Measurements from ENCODE around the gene CCDC8. TPM values are rescaled to one million over a fixed set of nuclear protein-coding genes. Genes with fewer than 3 reads are reported as not detected.

The CCDC8 gene
- polyA plus RNA-seq, 1 of the 3 experiments (the other 2 are of a cell fraction), result 0.03 TPM

DNA sequence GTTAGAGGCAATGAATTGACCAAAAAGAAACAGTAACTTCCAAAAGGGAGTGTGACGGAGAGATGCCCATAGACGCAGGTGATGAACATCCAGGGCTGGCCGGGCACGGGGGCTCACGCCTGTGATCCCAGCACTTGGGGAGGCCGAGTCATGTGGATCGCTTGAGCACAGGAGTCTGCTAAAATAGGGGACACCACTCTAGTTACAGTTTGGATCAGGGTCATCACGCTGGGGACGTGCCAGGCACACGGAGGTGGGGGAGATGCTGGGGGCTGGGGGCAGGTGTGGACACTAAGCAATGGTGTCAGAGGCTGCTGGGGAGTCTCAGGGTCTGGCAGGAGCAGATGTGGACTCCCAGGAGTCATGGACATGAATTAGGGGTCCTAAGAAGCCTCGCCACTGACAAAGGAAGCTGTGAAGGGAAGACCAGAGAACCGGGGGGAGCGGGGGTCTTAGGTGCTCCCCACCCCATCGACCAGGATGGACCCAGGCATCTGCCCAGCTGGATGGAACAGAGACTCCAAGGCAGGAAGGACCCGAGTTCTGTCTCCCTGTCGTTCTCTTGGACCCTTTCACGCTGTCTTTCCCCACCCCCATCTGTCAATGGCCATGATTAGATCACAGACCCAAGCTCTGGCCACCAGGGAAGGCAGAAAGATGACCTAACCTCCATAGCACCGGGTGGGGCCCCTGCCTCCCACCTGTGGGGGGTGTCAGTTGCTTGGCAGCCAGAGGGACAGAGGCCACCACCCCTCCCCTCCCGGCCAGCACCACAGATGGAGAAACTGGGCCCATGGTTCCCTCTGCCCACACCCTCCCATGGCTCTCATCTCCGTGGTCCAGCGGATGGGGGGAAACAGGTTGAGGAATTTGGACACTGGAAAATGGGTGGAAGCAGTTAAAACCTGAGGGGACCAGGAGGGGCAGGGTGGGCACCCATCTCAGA, 19.6 kb downstream of the CCDC8 start (continued):
- TF ChIP-seq EZH2phosphoT487 (IDR thresholded peaks at IDR 0.05; ENCODE audit: borderline replicate concordance, low read depth), result no peak
- TF ChIP-seq NFIC (IDR thresholded peaks at IDR 0.05; ENCODE audit: borderline replicate concordance), result no peak
- no peak for TF ChIP-seq TCF12 (IDR thresholded peaks at IDR 0.05)
- no peak for TF ChIP-seq FOSL2 (IDR thresholded peaks at IDR 0.05; ENCODE audit: borderline replicate concordance, low read depth)
- TF ChIP-seq, protein P1, sequence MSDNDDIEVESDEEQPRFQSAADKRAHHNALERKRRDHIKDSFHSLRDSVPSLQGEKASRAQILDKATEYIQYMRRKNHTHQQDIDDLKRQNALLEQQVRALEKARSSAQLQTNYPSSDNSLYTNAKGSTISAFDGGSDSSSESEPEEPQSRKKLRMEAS (IDR thresholded peaks at IDR 0.05; ENCODE audit: low read depth), result no peak

DNA sequence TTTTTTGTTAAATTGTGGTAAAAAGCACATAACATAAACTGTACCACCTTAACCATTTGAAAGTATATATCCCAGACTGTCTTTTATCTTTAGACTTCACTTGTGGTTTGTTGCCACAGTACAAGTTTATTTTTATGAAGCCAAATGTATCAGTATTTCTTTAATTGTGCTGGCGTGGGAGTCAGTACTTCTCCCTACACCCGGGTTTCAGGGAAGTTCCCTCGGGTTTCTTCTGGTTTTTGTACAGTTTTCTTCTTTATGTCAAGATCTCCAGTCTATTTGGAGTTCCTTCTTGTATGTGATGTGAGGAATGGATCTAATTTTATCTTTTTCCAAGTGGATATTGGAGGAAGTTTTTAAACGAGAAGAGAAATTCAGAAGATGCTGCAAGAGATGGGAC, 20.5 kb downstream of the CCDC8 start:
- H3K9ac ChIP-seq, result no peak overlapping the region
- no peaks in the 10 kb centered on the region for H3K79me2 ChIP-seq (ENCODE audit: insufficient read depth)

More for the DNA sequence above, 20.5 kb downstream of the CCDC8 start:
- H3K36me3 ChIP-seq (replicated peaks in 1 of 2; ENCODE audit: control insufficient read depth in 1 of 2, insufficient read depth in 2 of 2, low read length in 1 of 2), result peaks cover 19 to 30% of the 10 kb centered on the region in 2 experiments
- no peak for DNase-seq
- TF ChIP-seq, protein P2, sequence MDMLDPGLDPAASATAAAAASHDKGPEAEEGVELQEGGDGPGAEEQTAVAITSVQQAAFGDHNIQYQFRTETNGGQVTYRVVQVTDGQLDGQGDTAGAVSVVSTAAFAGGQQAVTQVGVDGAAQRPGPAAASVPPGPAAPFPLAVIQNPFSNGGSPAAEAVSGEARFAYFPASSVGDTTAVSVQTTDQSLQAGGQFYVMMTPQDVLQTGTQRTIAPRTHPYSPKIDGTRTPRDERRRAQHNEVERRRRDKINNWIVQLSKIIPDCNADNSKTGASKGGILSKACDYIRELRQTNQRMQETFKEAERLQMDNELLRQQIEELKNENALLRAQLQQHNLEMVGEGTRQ (IDR thresholded peaks at IDR 0.05; ENCODE audit: borderline replicate concordance, low read depth, low read length), result no peak
- TF ChIP-seq, protein P3, sequence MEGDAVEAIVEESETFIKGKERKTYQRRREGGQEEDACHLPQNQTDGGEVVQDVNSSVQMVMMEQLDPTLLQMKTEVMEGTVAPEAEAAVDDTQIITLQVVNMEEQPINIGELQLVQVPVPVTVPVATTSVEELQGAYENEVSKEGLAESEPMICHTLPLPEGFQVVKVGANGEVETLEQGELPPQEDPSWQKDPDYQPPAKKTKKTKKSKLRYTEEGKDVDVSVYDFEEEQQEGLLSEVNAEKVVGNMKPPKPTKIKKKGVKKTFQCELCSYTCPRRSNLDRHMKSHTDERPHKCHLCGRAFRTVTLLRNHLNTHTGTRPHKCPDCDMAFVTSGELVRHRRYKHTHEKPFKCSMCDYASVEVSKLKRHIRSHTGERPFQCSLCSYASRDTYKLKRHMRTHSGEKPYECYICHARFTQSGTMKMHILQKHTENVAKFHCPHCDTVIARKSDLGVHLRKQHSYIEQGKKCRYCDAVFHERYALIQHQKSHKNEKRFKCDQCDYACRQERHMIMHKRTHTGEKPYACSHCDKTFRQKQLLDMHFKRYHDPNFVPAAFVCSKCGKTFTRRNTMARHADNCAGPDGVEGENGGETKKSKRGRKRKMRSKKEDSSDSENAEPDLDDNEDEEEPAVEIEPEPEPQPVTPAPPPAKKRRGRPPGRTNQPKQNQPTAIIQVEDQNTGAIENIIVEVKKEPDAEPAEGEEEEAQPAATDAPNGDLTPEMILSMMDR (IDR thresholded peaks at IDR 0.05), result no peak
- TF ChIP-seq NRF1 (IDR thresholded peaks at IDR 0.05; ENCODE audit: low read depth, low read length), result no peak
- TF ChIP-seq RFX5 (IDR thresholded peaks at IDR 0.05; ENCODE audit: low read length), result no peak
- no peak for TF ChIP-seq TAF1 (IDR thresholded peaks at IDR 0.05; ENCODE audit: borderline replicate concordance, low read depth, low read length)
- TF ChIP-seq NFIC (IDR thresholded peaks at IDR 0.05; ENCODE audit: borderline replicate concordance), result no peak
- TF ChIP-seq TEAD4 (IDR thresholded peaks at IDR 0.05; ENCODE audit: borderline replicate concordance, insufficient read depth), result no peak
- TF ChIP-seq, protein P4, sequence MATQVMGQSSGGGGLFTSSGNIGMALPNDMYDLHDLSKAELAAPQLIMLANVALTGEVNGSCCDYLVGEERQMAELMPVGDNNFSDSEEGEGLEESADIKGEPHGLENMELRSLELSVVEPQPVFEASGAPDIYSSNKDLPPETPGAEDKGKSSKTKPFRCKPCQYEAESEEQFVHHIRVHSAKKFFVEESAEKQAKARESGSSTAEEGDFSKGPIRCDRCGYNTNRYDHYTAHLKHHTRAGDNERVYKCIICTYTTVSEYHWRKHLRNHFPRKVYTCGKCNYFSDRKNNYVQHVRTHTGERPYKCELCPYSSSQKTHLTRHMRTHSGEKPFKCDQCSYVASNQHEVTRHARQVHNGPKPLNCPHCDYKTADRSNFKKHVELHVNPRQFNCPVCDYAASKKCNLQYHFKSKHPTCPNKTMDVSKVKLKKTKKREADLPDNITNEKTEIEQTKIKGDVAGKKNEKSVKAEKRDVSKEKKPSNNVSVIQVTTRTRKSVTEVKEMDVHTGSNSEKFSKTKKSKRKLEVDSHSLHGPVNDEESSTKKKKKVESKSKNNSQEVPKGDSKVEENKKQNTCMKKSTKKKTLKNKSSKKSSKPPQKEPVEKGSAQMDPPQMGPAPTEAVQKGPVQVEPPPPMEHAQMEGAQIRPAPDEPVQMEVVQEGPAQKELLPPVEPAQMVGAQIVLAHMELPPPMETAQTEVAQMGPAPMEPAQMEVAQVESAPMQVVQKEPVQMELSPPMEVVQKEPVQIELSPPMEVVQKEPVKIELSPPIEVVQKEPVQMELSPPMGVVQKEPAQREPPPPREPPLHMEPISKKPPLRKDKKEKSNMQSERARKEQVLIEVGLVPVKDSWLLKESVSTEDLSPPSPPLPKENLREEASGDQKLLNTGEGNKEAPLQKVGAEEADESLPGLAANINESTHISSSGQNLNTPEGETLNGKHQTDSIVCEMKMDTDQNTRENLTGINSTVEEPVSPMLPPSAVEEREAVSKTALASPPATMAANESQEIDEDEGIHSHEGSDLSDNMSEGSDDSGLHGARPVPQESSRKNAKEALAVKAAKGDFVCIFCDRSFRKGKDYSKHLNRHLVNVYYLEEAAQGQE (IDR thresholded peaks at IDR 0.05; ENCODE audit: low read depth, low read length), result no peak
- TF ChIP-seq POLR2AphosphoS5 (IDR thresholded peaks at IDR 0.05; ENCODE audit: low read depth, low read length), result no peak
- no peak for TF ChIP-seq EP300 (IDR thresholded peaks at IDR 0.05; ENCODE audit: borderline replicate concordance in 1 of 2, low read depth in 1 of 2, low read length in 1 of 2)
- no peak for TF ChIP-seq EZH2phosphoT487 (IDR thresholded peaks at IDR 0.05; ENCODE audit: borderline replicate concordance, low read depth)
- TF ChIP-seq, protein P5, sequence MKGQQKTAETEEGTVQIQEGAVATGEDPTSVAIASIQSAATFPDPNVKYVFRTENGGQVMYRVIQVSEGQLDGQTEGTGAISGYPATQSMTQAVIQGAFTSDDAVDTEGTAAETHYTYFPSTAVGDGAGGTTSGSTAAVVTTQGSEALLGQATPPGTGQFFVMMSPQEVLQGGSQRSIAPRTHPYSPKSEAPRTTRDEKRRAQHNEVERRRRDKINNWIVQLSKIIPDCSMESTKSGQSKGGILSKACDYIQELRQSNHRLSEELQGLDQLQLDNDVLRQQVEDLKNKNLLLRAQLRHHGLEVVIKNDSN (IDR thresholded peaks at IDR 0.05; ENCODE audit: borderline replicate concordance, low read depth), result no peak
- TF ChIP-seq RAD21 (IDR thresholded peaks at IDR 0.05; ENCODE audit: low read length), result no peak
- no peaks in the 10 kb centered on the region for H3K9me2 ChIP-seq
- WGBS (ENCODE audit: low lambda C conversion rate), result 79% methylated on average over 4 of the region's 4 CpGs
- H3K4me1 ChIP-seq (ENCODE audit: control insufficient read depth in 1 of 2, insufficient read depth in 2 of 2, low read depth in 1 of 2, low read length in 1 of 2), result no peaks in the 10 kb centered on the region
- ChIA-PET POLR2A (interaction anchor here (1.2 kb wide), 1 partner anchor 10 kb away, joined by 3 read pairs; no protein-coding TSS in a partner anchor), CTCF (interaction anchor here (2.6 to 14.4 kb wide), 3 partner anchors 88 to 121 kb away, joined by 9 to 463 read pairs (median 134); partner anchors contain the start of gene PNMA8A)
- no peaks in the 10 kb centered on the region for H3K9me3 ChIP-seq
- H3K27ac ChIP-seq (ENCODE audit: low read depth in 2 of 2, low read length in 1 of 2), result no peak overlapping the region
- H3K4me2 ChIP-seq, result no peak overlapping the region
- peaks cover 3% of the 10 kb centered on the region for H3F3A ChIP-seq (replicated peaks; ENCODE audit: insufficient read depth)
- no peaks in the 10 kb centered on the region for H4K20me1 ChIP-seq (ENCODE audit: insufficient read depth)
- H3K4me3 ChIP-seq (ENCODE audit: low read depth in 2 of 2, low read length in 1 of 2), result no peak overlapping the region
- H2AFZ ChIP-seq (ENCODE audit: low read depth), result no peak overlapping the region
- no peaks in the 10 kb centered on the region for H3K27me3 ChIP-seq (ENCODE audit: insufficient read depth)

Data from SK-N-SH (cell line).